K562 (cell line): ENCODE data around the gene CREM. TPM values are rescaled to one million over a fixed set of nuclear protein-coding genes. Genes with fewer than 3 reads are reported as not detected.

Experiments
- ATAC-seq: fragments of 200-7000 bp; cut with Tn5 transposase; 3 replicates; pipeline ENCODE4 v1.9.1; 2020; ENCODE audit warnings: moderate library complexity
- BruUV-seq: library from RNA; stranded (reverse); fragments of 400-500 nt; replicated peaks from 2 replicates; lab custom pipeline; 2021; lab: Mats Ljungman, UMichigan
- CTCF ChIA-PET: fragments of 300-600 bp; formaldehyde crosslinking; extraction: SDS; loops from one replicate; lab custom pipeline; 2021; ENCODE audit warnings: low intra/inter-chr PET ratio; lab: Yijun Ruan, JAX
- POLR2A ChIA-PET: fragments of 300-600, 350-650 bp; sonication (Branson Sonifier 250); formaldehyde crosslinking; extraction: SDS; loops from one replicate; lab custom pipeline; 2021; ENCODE audit warnings: antibody characterized with exemption, inconsistent platforms; lab: Yijun Ruan, JAX
- DNase-seq, 4 experiments: peaks; one replicate each; pipeline versions ENCODE4 v3.0.0 to v3.0.0-alpha.2; 2011 to 2018; ENCODE audit warnings: low spot score in 3 of 4, mixed read lengths in 3 of 4; ENCODE audit errors: extremely low read depth in 1 of 4
- FAIRE-seq: peaks from 2 replicates; lab custom pipeline; 2011; peaks lifted over from hg19 to GRCh38; lab: Jason Lieb, UNC
- H2AFZ ChIP-seq: 2 replicates; pipeline ENCODE4 v1.6.0; 2011; ENCODE audit warnings: low read depth, low read length, control low read depth, inconsistent platforms
- H3K27ac ChIP-seq: fragments of 200-600 bp; 3 replicates; pipeline ENCODE4 v1.8.0; 2011; ENCODE audit warnings: low read depth, mild to moderate bottlenecking, control low read depth, inconsistent platforms, low read length, moderate library complexity, mixed read lengths; ENCODE audit errors: extremely low read depth
- H3K27me3 ChIP-seq, 2 experiments: fragments of 300-600 bp in 1 of 2; 2 replicates in 1 of 2; 3 replicates in 1 of 2; pipeline versions ENCODE4 v1.6.0 to v1.8.0; 2011; ENCODE audit warnings: inconsistent platforms in 2 of 2, low read length in 2 of 2, mild to moderate bottlenecking in 1 of 2, mixed read lengths in 1 of 2, moderate library complexity in 1 of 2; ENCODE audit not compliant: control insufficient read depth in 2 of 2, insufficient read depth in 2 of 2
- H3K36me3 ChIP-seq: fragments of 300-600 bp; 3 replicates; pipeline ENCODE4 v1.8.0; 2011; ENCODE audit warnings: mild to moderate bottlenecking, low read length, inconsistent platforms; ENCODE audit not compliant: control insufficient read depth, insufficient read depth
- H3K4me1 ChIP-seq, 2 experiments: fragments of 200-600 bp in 1 of 2; replicated peaks in 1 of 2; 2 replicates in 1 of 2; 3 replicates in 1 of 2; pipeline versions ENCODE4 v1.5.1 to v1.8.0; 2011; ENCODE audit warnings: inconsistent platforms in 2 of 2, low read length in 2 of 2, mild to moderate bottlenecking in 1 of 2, mixed read lengths in 1 of 2, moderate library complexity in 1 of 2; ENCODE audit not compliant: control insufficient read depth in 2 of 2, insufficient read depth in 2 of 2
- H3K4me2 ChIP-seq: 2 replicates; pipeline ENCODE4 v1.6.1; 2011; ENCODE audit warnings: low read length, control low read depth, inconsistent platforms, mixed read lengths; ENCODE audit not compliant: insufficient read depth
- H3K4me3 ChIP-seq: fragments of 200-600 bp; sonication (generic), shearing (Covaris generic); 2 replicates; pipeline ENCODE4 v1.5.1; 2016; ENCODE audit warnings: control low read depth, inconsistent platforms
- H3K79me2 ChIP-seq: fragments of 200-600 bp; 3 replicates; pipeline ENCODE4 v1.8.0; 2011; ENCODE audit warnings: low read length, inconsistent platforms; ENCODE audit not compliant: control insufficient read depth, insufficient read depth
- H3K9ac ChIP-seq, 2 experiments: 2 replicates each; pipeline versions ENCODE4 v1.6.0 to v1.6.1; 2011; ENCODE audit warnings: low read depth in 2 of 2, low read length in 2 of 2, control low read depth in 1 of 2, inconsistent platforms in 1 of 2, mild to moderate bottlenecking in 1 of 2, mixed read lengths in 1 of 2; ENCODE audit not compliant: insufficient read depth in 1 of 2
- H3K9me1 ChIP-seq: one replicate; pipeline ENCODE4 v1.6.0; 2011; ENCODE audit warnings: inconsistent platforms, mild to moderate bottlenecking, low read length, moderate library complexity; ENCODE audit not compliant: control insufficient read depth, insufficient read depth
- H3K9me3 ChIP-seq: replicated peaks from 2 replicates; pipeline ENCODE4 v1.5.1; 2011; ENCODE audit warnings: low read depth, low read length, inconsistent platforms; ENCODE audit not compliant: control insufficient read depth, insufficient read depth
- H4K20me1 ChIP-seq: replicated peaks from 2 replicates; pipeline ENCODE4 v1.6.1; 2011; ENCODE audit warnings: low read length, inconsistent platforms, mixed read lengths; ENCODE audit not compliant: control insufficient read depth, insufficient read depth
- FOXP1 ChIP-seq: sonication (generic); formaldehyde crosslinking; IDR thresholded peaks from 2 replicates; pipeline ENCODE4 v1.8.0; 2022; ENCODE audit warnings: mild to moderate bottlenecking, missing genetic modification reagents
- MCM2 ChIP-seq: fragments of 450-650 bp; IDR thresholded peaks from 2 replicates; pipeline ENCODE4 v1.6.1; 2017; ENCODE audit warnings: low read depth, mild to moderate bottlenecking
- MYC ChIP-seq, 2 experiments: fragments of 250-450 bp in 1 of 2; sonication (Bioruptor Pico) in 1 of 2; IDR thresholded peaks; 2 replicates each; pipeline versions ENCODE4 v1.5.1 to v1.6.1; 2012 to 2021; ENCODE audit warnings: low read depth in 2 of 2, borderline replicate concordance in 1 of 2, improper control_type of control experiment in 1 of 2, low read length in 1 of 2, mild to moderate bottlenecking in 1 of 2, moderate library complexity in 1 of 2
- NR1H2 ChIP-seq: sonication (generic); formaldehyde crosslinking; IDR thresholded peaks from 2 replicates; pipeline ENCODE4 v1.4.0; 2020; ENCODE audit warnings: mild to moderate bottlenecking, missing genetic modification reagents
- POU5F1 ChIP-seq: fragments of 150-350 bp; IDR thresholded peaks from 2 replicates; pipeline ENCODE4 v1.6.1; 2014; ENCODE audit warnings: borderline replicate concordance, low read length, low read depth, mild to moderate bottlenecking; ENCODE audit not compliant: partially characterized antibody
- ZBTB43 ChIP-seq: sonication (generic); formaldehyde crosslinking; IDR thresholded peaks from 2 replicates; pipeline ENCODE4 v1.8.0; 2023; ENCODE audit warnings: mild to moderate bottlenecking, missing genetic modification reagents
- ZNF175 ChIP-seq: fragments of 200-800 bp; sonication (Bioruptor generic); IDR thresholded peaks from 2 replicates; pipeline ENCODE4 v1.6.1; 2016; ENCODE audit warnings: low read depth, mild to moderate bottlenecking, missing genetic modification characterization, missing compliant biosample characterization
- ZNF232 ChIP-seq: sonication (generic); formaldehyde crosslinking; IDR thresholded peaks from 2 replicates; pipeline ENCODE4 v1.8.0; 2022; ENCODE audit warnings: mild to moderate bottlenecking, missing genetic modification reagents
- ZNF274 ChIP-seq: IDR thresholded peaks from 2 replicates; pipeline ENCODE4 v1.6.1; 2011; ENCODE audit warnings: low read depth, mild to moderate bottlenecking, low read length, moderate library complexity, borderline replicate concordance
- ZNF695 ChIP-seq: fragments of 450-650 bp; formaldehyde crosslinking; IDR thresholded peaks from 2 replicates; pipeline ENCODE4 v1.4.0; 2020; ENCODE audit warnings: mild to moderate bottlenecking, moderate library complexity
- whole genome bisulfite sequencing: fragments of 100-300 bp; shearing (Covaris generic); methylation state at CpG from one replicate; pipeline ENCODE4 v1.1.6; 2016; ENCODE audit warnings: low coverage, mixed read lengths; ENCODE audit not compliant: insufficient coverage; ENCODE audit errors: missing lambda C conversion rate; 5-methylcytosine and 5-hydroxymethylcytosine counted together
- in situ Hi-C: fragments of 300-500 bp; cut with MboI; formaldehyde crosslinking; loops from 4 replicates; pipeline ENCODE4 v1.15.0; 2018; ENCODE audit warnings: inconsistent platforms, mixed read lengths
- intact Hi-C: fragments of 100-400 bp; cut with micrococcal nuclease; formaldehyde crosslinking; loops from 2 replicates; pipeline ENCODE4 v1.14.2; 2022
- polyA plus RNA-seq, 8 experiments: library from polyadenylated mRNA; depleted of rRNA in 4 of 8; stranded (reverse) in 5 of 8; unstranded in 3 of 8; fragments of >200 nt; fragmentation: Nextera tagmentation in 2 of 8; fragmentation: Illumina TruSeq in 1 of 8; extraction: Ambion mirVana in 2 of 8; extraction: Trizol in 1 of 8; gene quantifications; 2 replicates each; pipeline versions ENCODE4 v1.2.1 to v1.2.3, GENCODE V29; 2011 to 2014; ENCODE audit warnings: inconsistent platforms in 1 of 8, missing spikeins in 1 of 8
- total RNA-seq, 7 experiments: library from RNA; depleted of rRNA in 6 of 7; stranded (reverse); fragments of >200 nt in 6 of 7; fragmentation: Illumina TruSeq in 2 of 7; extraction: Trizol in 2 of 7; gene quantifications; 2 replicates each; pipeline versions ENCODE4 v1.2.1 to v1.2.3, GENCODE V29; 2011 to 2021; ENCODE audit warnings: low replicate concordance in 1 of 7

The CREM gene
- total and polyA plus RNA-seq, 9 of the 15 experiments (the other 6 are each of a cell fraction or from before 2014, with no cell fraction given): 39.1 to 70.2 (median 48.3) TPM

- no peaks in the 10 kb centered on the region for H3K9me1 ChIP-seq
- TF ChIP-seq MYC (IDR thresholded peaks at IDR 0.05; ENCODE audit: low read depth, low read length) (no peak), MYC (CRISPR knock-in tag; IDR thresholded peaks at IDR 0.05; ENCODE audit: borderline replicate concordance, low read depth) (no peak), ZNF175 (CRISPR knock-in tag) (no peak), FOXP1 (CRISPR knock-in tag) (no peak), ZNF274 (no peak), ZNF232 (CRISPR knock-in tag) (no peak), MCM2 (no peak), ZNF695 (CRISPR knock-in tag) (no peak), ZBTB43 (CRISPR knock-in tag) (no peak), NR1H2 (CRISPR knock-in tag) (no peak), POU5F1 (no peak)
- TF ChIP-seq, all 486 proteins: peak for 0
- no peak for DNase-seq
- in situ Hi-C loops (no loop called here), intact Hi-C loops (no loop called here)
- H3K36me3 ChIP-seq: no peaks in the 10 kb centered on the region
- H3K79me2 ChIP-seq: peaks cover 48% of the 10 kb centered on the region
- ChIA-PET POLR2A (no interaction called here), CTCF (no interaction called here)
- no peak for FAIRE-seq
- no peak for ATAC-seq
- H3K4me3 ChIP-seq: no peak overlapping the region
- peaks cover 0 to 2% of the 10 kb centered on the region in 2 experiments; a peak in 2 of 5 replicates for H3K4me1 ChIP-seq
- no peaks in the 10 kb centered on the region for H3K9me3 ChIP-seq
- H3K27ac ChIP-seq: no peak overlapping the region
- no peaks in the 10 kb centered on the region for H3K27me3 ChIP-seq
- H4K20me1 ChIP-seq: no peaks in the 10 kb centered on the region
- H3K4me2 ChIP-seq: no peak overlapping the region
- no TSS peak for BruUV-seq
- 86% methylated on average over 2 of the region's 2 CpGs for WGBS
- no peak overlapping the region for H2AFZ ChIP-seq
- no peak overlapping the region for H3K9ac ChIP-seq
Measured at GRCh38 chr10:35132727-35133126, 6.1 kb downstream of the CREM start.
